ENCODE measurements around the gene BIRC3. TPM values are rescaled to one million over a fixed set of nuclear protein-coding genes. Genes with fewer than 3 reads are reported as not detected.

BIRC3 gene
- total RNA-seq, 1 donor = 1.8 TPM

DNA sequence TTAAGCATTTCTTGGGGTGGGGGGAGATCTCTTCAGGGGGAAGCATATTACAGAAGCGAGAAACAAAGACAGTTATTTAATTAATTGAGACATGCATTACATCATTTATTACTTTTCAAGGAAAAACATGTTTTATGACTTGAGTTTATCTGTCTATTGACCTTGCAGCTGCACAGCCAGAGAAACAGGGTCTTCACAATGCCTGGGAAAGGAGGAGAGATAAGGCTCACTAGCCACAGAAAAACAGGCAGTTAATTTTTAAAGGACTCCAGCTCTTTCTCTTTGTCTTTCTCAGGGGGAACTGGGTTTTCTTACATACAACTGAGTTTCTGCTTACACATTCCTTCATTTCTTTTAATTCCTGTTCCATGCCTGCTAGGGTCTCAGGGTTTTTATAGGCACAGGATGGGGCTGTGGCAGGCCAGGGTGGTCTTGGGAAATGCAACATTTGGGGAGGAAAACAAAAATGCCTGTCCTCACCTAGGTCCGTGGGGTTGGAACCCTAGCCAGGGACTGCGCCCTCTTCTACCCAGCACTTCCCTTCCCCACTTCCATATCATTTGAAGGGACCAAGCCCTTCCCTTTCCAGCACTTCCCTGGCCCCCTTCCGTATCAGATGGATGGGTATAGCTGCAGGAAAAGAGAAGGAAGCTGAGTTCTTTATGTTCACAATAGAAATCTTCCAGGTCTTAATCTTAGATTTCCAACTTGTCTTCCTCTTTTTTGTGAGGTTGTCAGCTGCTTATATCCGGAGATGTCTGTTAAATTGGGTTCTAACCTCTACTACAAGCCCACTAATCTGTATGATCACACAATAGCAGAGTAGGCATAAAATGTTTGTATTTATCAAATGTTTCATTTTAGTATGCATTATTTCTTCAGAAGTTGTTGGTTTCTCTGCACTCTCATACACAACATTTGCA, 68.1 kb downstream of the BIRC3 start:
- no peak for TF ChIP-seq CTCF (IDR thresholded peaks at IDR 0.05; ENCODE audit: extremely low read depth, low read depth, low read length)
- no peak overlapping the region for H3K27ac ChIP-seq (ENCODE audit: low read depth, low read length)
- no peak for DNase-seq (ENCODE audit: insufficient read length, low spot score, missing footprints)
- H3K36me3 ChIP-seq (ENCODE audit: insufficient read depth, low read length) = peaks cover 60% of the 10 kb centered on the region
- H3K4me3 ChIP-seq (ENCODE audit: insufficient read depth, low read length) = no peak overlapping the region
- H2AFZ ChIP-seq (ENCODE audit: low read length) = no peak overlapping the region
- peaks cover 24% of the 10 kb centered on the region for H3K79me2 ChIP-seq (ENCODE audit: insufficient read depth, low read length)
- no peaks in the 10 kb centered on the region for H3K9me3 ChIP-seq (ENCODE audit: low read depth, low read length)
- no peak overlapping the region for H3K4me2 ChIP-seq (ENCODE audit: insufficient read depth, low read length)
- peaks cover 3% of the 10 kb centered on the region for H4K20me1 ChIP-seq (ENCODE audit: insufficient read depth, low read length)
- H3K4me1 ChIP-seq (ENCODE audit: insufficient read depth, low read length) = no peaks in the 10 kb centered on the region
- H3K27me3 ChIP-seq (ENCODE audit: insufficient read depth, low read length) = no peaks in the 10 kb centered on the region

GRCh38 chr11:102386136-102386734, 69.0 kb downstream of the BIRC3 start:
- H3K79me2 ChIP-seq (ENCODE audit: insufficient read depth, low read length) = peaks cover 27% of the 10 kb centered on the region
- H4K20me1 ChIP-seq (ENCODE audit: insufficient read depth, low read length) = peaks cover 10% of the 10 kb centered on the region
- peak; percentile 43 for DNase-seq (ENCODE audit: insufficient read length, low spot score, missing footprints)
- no peak overlapping the region for H2AFZ ChIP-seq (ENCODE audit: low read length)
- TF ChIP-seq CTCF (IDR thresholded peaks at IDR 0.05; ENCODE audit: extremely low read depth, low read depth, low read length) = no peak
- H3K4me3 ChIP-seq (ENCODE audit: insufficient read depth, low read length) = no peak overlapping the region
- no peaks in the 10 kb centered on the region for H3K9me3 ChIP-seq (ENCODE audit: low read depth, low read length)
- no peak overlapping the region for H3K4me2 ChIP-seq (ENCODE audit: insufficient read depth, low read length)
- H3K27ac ChIP-seq (ENCODE audit: low read depth, low read length) = no peak overlapping the region
- H3K27me3 ChIP-seq (ENCODE audit: insufficient read depth, low read length) = no peaks in the 10 kb centered on the region
- no peaks in the 10 kb centered on the region for H3K4me1 ChIP-seq (ENCODE audit: insufficient read depth, low read length)
- peaks cover 60% of the 10 kb centered on the region for H3K36me3 ChIP-seq (ENCODE audit: insufficient read depth, low read length)

GRCh38 chr11:102387043-102387781, 69.9 kb downstream of the BIRC3 start:
- no peaks in the 10 kb centered on the region for H3K4me1 ChIP-seq (ENCODE audit: insufficient read depth, low read length)
- no peaks in the 10 kb centered on the region for H3K9me3 ChIP-seq (ENCODE audit: low read depth, low read length)
- no peak overlapping the region for H3K4me3 ChIP-seq (ENCODE audit: insufficient read depth, low read length)
- H2AFZ ChIP-seq (ENCODE audit: low read length) = no peak overlapping the region
- no peak for TF ChIP-seq CTCF (IDR thresholded peaks at IDR 0.05; ENCODE audit: extremely low read depth, low read depth, low read length)
- peaks cover 62% of the 10 kb centered on the region for H3K36me3 ChIP-seq (ENCODE audit: insufficient read depth, low read length)
- no peak for DNase-seq (ENCODE audit: insufficient read length, low spot score, missing footprints)
- H3K27me3 ChIP-seq (ENCODE audit: insufficient read depth, low read length) = no peaks in the 10 kb centered on the region
- H3K27ac ChIP-seq (ENCODE audit: low read depth, low read length) = no peak overlapping the region
- peaks cover 17% of the 10 kb centered on the region for H4K20me1 ChIP-seq (ENCODE audit: insufficient read depth, low read length)
- H3K79me2 ChIP-seq (ENCODE audit: insufficient read depth, low read length) = peaks cover 29% of the 10 kb centered on the region
- H3K4me2 ChIP-seq (ENCODE audit: insufficient read depth, low read length) = no peak overlapping the region

Small RNA genes within 50 kb of the gene (small RNA-seq; reads per million reads assigned to genes)
- gene AP000942.3 (not detected), gene AP000942.4 (not detected), gene RNU6-952P (not detected)

Other genes starting within 250 kb of the BIRC3 start
- 156 and 174 TPM in 2 replicates for gene YAP1, start 207.0 kb upstream of the BIRC3 start, total RNA-seq
- gene BIRC2, start 29.7 kb downstream of the BIRC3 start, total RNA-seq = 74.6 and 76.0 TPM in 2 replicates
- 89.3 and 91.9 TPM in 2 replicates for gene TMEM123, start 135.3 kb downstream of the BIRC3 start, total RNA-seq
- under 0.01 TPM in 1 of 2 replicates, not detected in the other for gene MMP7, start 213.3 kb downstream of the BIRC3 start, total RNA-seq